IMR-90 (cell line): ENCODE data around the gene PRODH2. TPM values are rescaled to one million over a fixed set of nuclear protein-coding genes. Genes with fewer than 3 reads are reported as not detected.

Experiments
- ATAC-seq: fragments of 200-7000 bp; cut with Tn5 transposase; 2 replicates; pipeline ENCODE4 v1.9.1; 2020; ENCODE audit warnings: low read depth, mild to moderate bottlenecking, moderate library complexity
- BruUV-seq: library from RNA; stranded (reverse); fragments of 400-500 nt; replicated peaks from 2 replicates; lab custom pipeline; 2021; lab: Mats Ljungman, UMichigan
- CTCF ChIA-PET: fragments of 300-600 bp; formaldehyde crosslinking; extraction: SDS; loops from one replicate; lab custom pipeline; 2021; ENCODE audit warnings: antibody characterized with exemption; lab: Yijun Ruan, JAX
- POLR2A ChIA-PET: fragments of 300-600 bp; sonication (Branson Sonifier 250); formaldehyde crosslinking; loops from one replicate; lab custom pipeline; 2022; ENCODE audit warnings: antibody characterized with exemption; ENCODE audit not compliant: unreplicated experiment; lab: Charles Lee
- DNase-seq: peaks from one replicate; pipeline ENCODE4 v3.0.0; 2013
- H2AFZ ChIP-seq: replicated peaks from 2 replicates; pipeline ENCODE3; 2013; ENCODE audit warnings: low read length, mild to moderate bottlenecking; ENCODE audit not compliant: poor library complexity
- H2AK5ac ChIP-seq: 2 replicates; pipeline ENCODE4 v1.6.1; 2013; ENCODE audit warnings: low read depth, low read length, inconsistent platforms
- H2AK9ac ChIP-seq: replicated peaks from 2 replicates; pipeline ENCODE3; 2013; ENCODE audit warnings: mild to moderate bottlenecking, low read depth, low read length, moderate library complexity; ENCODE audit not compliant: poor library complexity
- H2BK120ac ChIP-seq: 2 replicates; pipeline ENCODE4 v1.6.1; 2013; ENCODE audit warnings: low read depth, low read length, inconsistent platforms
- H2BK15ac ChIP-seq: 3 replicates; pipeline ENCODE4 v1.6.1; 2013; ENCODE audit warnings: low read depth, low read length, inconsistent platforms
- H2BK20ac ChIP-seq: 2 replicates; pipeline ENCODE4 v1.6.1; 2013; ENCODE audit warnings: low read depth, mild to moderate bottlenecking, inconsistent platforms, low read length, moderate library complexity
- H2BK5ac ChIP-seq: 2 replicates; pipeline ENCODE4 v1.6.1; 2013; ENCODE audit warnings: mild to moderate bottlenecking, low read depth, low read length, inconsistent platforms; ENCODE audit not compliant: poor library complexity, severe bottlenecking
- H3K14ac ChIP-seq: replicated peaks from 2 replicates; pipeline ENCODE4 v1.6.1; 2013; ENCODE audit warnings: low read depth, low read length, inconsistent platforms
- H3K18ac ChIP-seq: 2 replicates; pipeline ENCODE4 v1.6.1; 2013; ENCODE audit warnings: low read depth, low read length, control low read depth
- H3K23ac ChIP-seq: 2 replicates; pipeline ENCODE4 v1.6.1; 2013; ENCODE audit warnings: low read depth, low read length, inconsistent platforms
- H3K27ac ChIP-seq: 2 replicates; pipeline ENCODE4 v1.5.1; 2013; ENCODE audit warnings: mild to moderate bottlenecking, control low read depth, low read length; ENCODE audit not compliant: insufficient read depth
- H3K27me3 ChIP-seq: 2 replicates; pipeline ENCODE4 v1.6.1; 2013; ENCODE audit warnings: low read length; ENCODE audit not compliant: control insufficient read depth, insufficient read depth
- H3K36me3 ChIP-seq: 2 replicates; pipeline ENCODE4 v1.6.1; 2013; ENCODE audit warnings: low read length, mixed read lengths; ENCODE audit not compliant: control insufficient read depth, insufficient read depth
- H3K4ac ChIP-seq: 2 replicates; pipeline ENCODE4 v1.6.1; 2013; ENCODE audit warnings: low read depth, low read length, inconsistent platforms
- H3K4me1 ChIP-seq: 2 replicates; pipeline ENCODE4 v1.6.1; 2013; ENCODE audit warnings: low read length, mixed read lengths; ENCODE audit not compliant: control insufficient read depth, insufficient read depth
- H3K4me2 ChIP-seq: 2 replicates; pipeline ENCODE4 v1.6.1; 2013; ENCODE audit warnings: low read depth, mild to moderate bottlenecking, control low read depth, low read length, moderate library complexity
- H3K4me3 ChIP-seq: 2 replicates; pipeline ENCODE4 v1.5.1; 2013; ENCODE audit warnings: low read depth, mild to moderate bottlenecking, control low read depth, low read length, moderate library complexity; ENCODE audit not compliant: insufficient read depth
- H3K56ac ChIP-seq: 2 replicates; pipeline ENCODE4 v1.6.1; 2013; ENCODE audit warnings: low read length, inconsistent platforms; ENCODE audit not compliant: insufficient read depth; ENCODE audit errors: extremely low read depth
- H3K79me1 ChIP-seq, 2 experiments: 2 replicates each; pipeline ENCODE4 v1.6.1; 2013; ENCODE audit warnings: low read length in 2 of 2, inconsistent platforms in 1 of 2, low read depth in 1 of 2
- H3K9ac ChIP-seq: 2 replicates; pipeline ENCODE4 v1.6.1; 2013; ENCODE audit warnings: low read depth, low read length, control low read depth
- H3K9me1 ChIP-seq: 2 replicates; pipeline ENCODE4 v1.6.1; 2013; ENCODE audit warnings: low read length, inconsistent platforms; ENCODE audit not compliant: insufficient read depth
- H3K9me3 ChIP-seq: 2 replicates; pipeline ENCODE4 v1.6.1; 2013; ENCODE audit warnings: low read length; ENCODE audit not compliant: control insufficient read depth, insufficient read depth
- H4K20me1 ChIP-seq: 2 replicates; pipeline ENCODE4 v1.6.1; 2013; ENCODE audit warnings: low read length, inconsistent platforms; ENCODE audit not compliant: insufficient read depth
- H4K5ac ChIP-seq: 2 replicates; pipeline ENCODE4 v1.6.1; 2013; ENCODE audit warnings: mild to moderate bottlenecking, low read depth, low read length, control low read depth
- H4K8ac ChIP-seq, 2 experiments: 2 replicates each; pipeline ENCODE4 v1.6.1; 2013; ENCODE audit warnings: low read depth in 2 of 2, low read length in 2 of 2, control low read depth in 1 of 2, inconsistent platforms in 1 of 2
- H4K91ac ChIP-seq: 2 replicates; pipeline ENCODE4 v1.6.1; 2013; ENCODE audit warnings: low read depth, low read length, inconsistent platforms; ENCODE audit not compliant: insufficient read depth
- CEBPB ChIP-seq: IDR thresholded peaks from 2 replicates; pipeline ENCODE4 v1.6.1; 2012; ENCODE audit warnings: low read depth, low read length, improper control_type of control experiment
- FOS ChIP-seq: fragments of 150-350 bp; IDR thresholded peaks from 2 replicates; pipeline ENCODE4 v1.6.1; 2016; ENCODE audit warnings: low read depth, low read length
- MXI1 ChIP-seq: IDR thresholded peaks from 2 replicates; pipeline ENCODE4 v1.6.1; 2012; ENCODE audit warnings: low read depth, mild to moderate bottlenecking, low read length, moderate library complexity, borderline replicate concordance
- POLR2A ChIP-seq: IDR thresholded peaks from 2 replicates; pipeline ENCODE4 v1.6.1; 2012; ENCODE audit warnings: mild to moderate bottlenecking, low read depth, low read length
- WGBS, 2 experiments: methylation state at CpG; one replicate each; pipeline versions ENCODE4 v1.1.5 to v1.1.7; 2013; ENCODE audit warnings: missing lambda C conversion rate in 2 of 2; ENCODE audit not compliant: insufficient read length in 1 of 2; ENCODE audit errors: extremely low coverage in 2 of 2; 5-methylcytosine and 5-hydroxymethylcytosine counted together
- dilution Hi-C: fragments of 300-500 bp; cut with HindIII; formaldehyde crosslinking; loops from one replicate; pipeline ENCODE4 v1.14.3; 2018; ENCODE audit warnings: low sequenced_read_pairs; ENCODE audit not compliant: unreplicated experiment
- in situ Hi-C: fragments of 300-500 bp; cut with MboI; formaldehyde crosslinking; loops from 3 replicates; pipeline ENCODE4 v1.14.3; 2019; ENCODE audit warnings: low sequenced_read_pairs, inconsistent platforms, mixed read lengths
- intact Hi-C: fragments of 100-400 bp; cut with micrococcal nuclease; formaldehyde crosslinking; loops from 2 replicates; pipeline ENCODE4 v1.10.0; 2022
- polyA plus RNA-seq, 3 experiments: library from polyadenylated mRNA; depleted of rRNA; stranded (reverse); fragments of >200 nt; gene quantifications; 2 replicates each; pipeline ENCODE4 v1.2.3, GENCODE V29; 2012; ENCODE audit warnings: low replicate concordance in 1 of 3
- total RNA-seq: library from RNA; depleted of rRNA; stranded (reverse); fragments of >200 nt; gene quantifications from 2 replicates; pipeline ENCODE4 v1.2.3, GENCODE V29; 2012
- TF ChIP-seq, protein P1 (sequence below): fragments of 150-350 bp; IDR thresholded peaks from 2 replicates; pipeline ENCODE4 v1.6.1; 2016; ENCODE audit warnings: low read depth, mild to moderate bottlenecking, low read length, moderate library complexity, borderline replicate concordance
- TF ChIP-seq, protein P2 (sequence below): fragments of 150-350 bp; IDR thresholded peaks from 2 replicates; pipeline ENCODE4 v1.6.1; 2017; ENCODE audit warnings: mild to moderate bottlenecking, antibody characterized with exemption, low read length, low read depth

PRODH2 gene
- total and polyA plus RNA-seq, 2 of the 4 experiments (the other 2 are of a cell fraction): not detected

DNA sequence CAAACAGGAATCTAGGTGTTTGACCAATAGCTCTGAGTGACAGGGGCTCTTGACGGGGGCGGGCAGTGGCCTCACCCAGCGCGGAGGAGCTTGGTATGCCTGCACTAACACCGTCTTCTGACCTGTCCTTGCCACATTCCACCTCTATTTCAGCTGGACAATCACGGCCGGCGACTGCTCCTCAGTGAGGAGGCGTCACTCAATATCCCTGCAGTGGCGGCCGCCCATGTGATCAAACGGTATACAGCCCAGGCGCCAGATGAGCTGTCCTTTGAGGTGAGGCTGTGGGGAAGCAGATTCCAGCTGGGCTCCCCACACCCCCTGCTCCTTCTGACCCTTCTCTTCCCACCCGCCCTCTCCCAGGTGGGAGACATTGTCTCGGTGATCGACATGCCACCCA, 32.6 kb downstream of the PRODH2 start:
- no peak overlapping the region for H3K23ac ChIP-seq
- ATAC-seq: no peak
- ChIA-PET POLR2A (no interaction called here), CTCF (no interaction called here)
- H3K56ac ChIP-seq: no peak overlapping the region
- peaks cover 6% of the 10 kb centered on the region; the same call in 1 of the 2 replicates for H3K9me1 ChIP-seq
- peaks cover 7 to 18% of the 10 kb centered on the region in 2 experiments for H3K79me1 ChIP-seq
- no peak overlapping the region for H2BK120ac ChIP-seq
- no peak for DNase-seq
- H3K14ac ChIP-seq: no peak overlapping the region
- no peak overlapping the region for H3K4ac ChIP-seq
- no peaks in the 10 kb centered on the region for H4K20me1 ChIP-seq
- in situ Hi-C loops (no loop called here), intact Hi-C loops (no loop called here), dilution Hi-C loops (no loop called here)
- H3K4me3 ChIP-seq: no peak overlapping the region
- H4K5ac ChIP-seq: no peak overlapping the region
- H2AK9ac ChIP-seq: no peak overlapping the region
- H4K8ac ChIP-seq: no peak overlapping the region
- no peak overlapping the region for H3K27ac ChIP-seq
- no peak overlapping the region for H2BK5ac ChIP-seq
- WGBS, 2 experiments: 100% methylated on average over 4 of the region's 16 CpGs; no CpG with 5 or more reads in 1 of the 2 experiments
- TF ChIP-seq POLR2A (no peak), FOS (no peak), CEBPB (no peak), MXI1 (no peak)
- TF ChIP-seq, protein P1, sequence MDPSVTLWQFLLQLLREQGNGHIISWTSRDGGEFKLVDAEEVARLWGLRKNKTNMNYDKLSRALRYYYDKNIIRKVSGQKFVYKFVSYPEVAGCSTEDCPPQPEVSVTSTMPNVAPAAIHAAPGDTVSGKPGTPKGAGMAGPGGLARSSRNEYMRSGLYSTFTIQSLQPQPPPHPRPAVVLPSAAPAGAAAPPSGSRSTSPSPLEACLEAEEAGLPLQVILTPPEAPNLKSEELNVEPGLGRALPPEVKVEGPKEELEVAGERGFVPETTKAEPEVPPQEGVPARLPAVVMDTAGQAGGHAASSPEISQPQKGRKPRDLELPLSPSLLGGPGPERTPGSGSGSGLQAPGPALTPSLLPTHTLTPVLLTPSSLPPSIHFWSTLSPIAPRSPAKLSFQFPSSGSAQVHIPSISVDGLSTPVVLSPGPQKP: no peak
- TF ChIP-seq, protein P2, sequence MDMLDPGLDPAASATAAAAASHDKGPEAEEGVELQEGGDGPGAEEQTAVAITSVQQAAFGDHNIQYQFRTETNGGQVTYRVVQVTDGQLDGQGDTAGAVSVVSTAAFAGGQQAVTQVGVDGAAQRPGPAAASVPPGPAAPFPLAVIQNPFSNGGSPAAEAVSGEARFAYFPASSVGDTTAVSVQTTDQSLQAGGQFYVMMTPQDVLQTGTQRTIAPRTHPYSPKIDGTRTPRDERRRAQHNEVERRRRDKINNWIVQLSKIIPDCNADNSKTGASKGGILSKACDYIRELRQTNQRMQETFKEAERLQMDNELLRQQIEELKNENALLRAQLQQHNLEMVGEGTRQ: no peak
- H3K18ac ChIP-seq: no peak overlapping the region
- BruUV-seq: no TSS peak
- no peaks in the 10 kb centered on the region for H3K9me3 ChIP-seq
- no peak overlapping the region for H3K4me2 ChIP-seq
- peaks cover 6% of the 10 kb centered on the region for H3K4me1 ChIP-seq
- no peaks in the 10 kb centered on the region for H3K27me3 ChIP-seq
- no peak overlapping the region for H2AK5ac ChIP-seq
- H4K91ac ChIP-seq: no peak overlapping the region
- H3K9ac ChIP-seq: no peak overlapping the region
- H3K36me3 ChIP-seq: peaks cover 16% of the 10 kb centered on the region
- H2AFZ ChIP-seq: no peak overlapping the region
- H2BK20ac ChIP-seq: no peak overlapping the region
- H2BK15ac ChIP-seq: no peak overlapping the region
